ENCODE measurements around the gene PON3. TPM values are rescaled to one million over a fixed set of nuclear protein-coding genes. Genes with fewer than 3 reads are reported as not detected.

PON3 gene
- total and polyA plus RNA-seq, 4 experiments from 2014 or later, result not detected

DNA sequence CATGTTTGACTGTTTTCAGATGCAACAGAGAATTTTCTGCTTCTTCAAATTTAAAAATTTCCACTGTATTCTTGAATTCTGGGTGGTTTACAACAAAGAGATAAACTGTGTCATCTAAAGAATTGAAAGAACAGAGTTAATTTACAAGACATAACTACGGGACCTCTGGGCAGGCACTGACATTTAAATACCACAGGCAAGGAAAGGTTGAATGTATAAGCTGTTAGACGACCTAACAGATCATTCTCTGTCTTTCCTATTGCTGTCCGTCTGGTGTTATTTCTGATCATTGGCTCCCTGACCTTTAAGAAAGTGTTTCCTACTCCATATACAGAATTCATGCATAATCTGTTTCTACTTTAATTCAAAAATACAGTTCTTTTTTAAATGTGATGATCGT, 15.5 kb upstream of the PON3 start:
- POLR2A ChIA-PET (ENCODE audit: partially characterized antibody), result no interaction called here

DNA sequence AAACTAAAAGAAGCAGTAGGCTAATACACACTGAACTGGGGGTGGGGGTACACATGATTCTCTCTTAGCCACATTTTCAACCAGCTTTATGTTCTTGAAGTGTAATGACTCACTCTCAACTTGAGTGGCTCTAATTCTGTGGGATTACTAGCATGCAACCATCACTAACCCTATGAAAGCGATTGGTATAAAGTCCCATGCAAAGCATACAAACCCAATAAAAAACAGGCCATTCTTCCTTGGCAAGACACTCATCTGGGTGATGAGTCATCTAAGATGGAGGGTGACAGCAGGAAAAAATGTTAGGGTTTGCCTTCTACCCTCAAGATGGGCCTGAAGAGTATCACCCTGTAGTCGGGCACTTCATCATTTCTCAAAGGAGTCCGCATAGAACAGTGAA, 14.9 kb upstream of the PON3 start:
- CTCF ChIA-PET (ENCODE audit: partially characterized antibody), result interaction anchor here (1.0 kb wide), 1 partner anchor 87 kb away, joined by 3 read pairs; the partner anchor contains the start of gene PON1

More for the DNA sequence above, 15.5 kb upstream of the PON3 start:
- Histone ChIP-seq H3K4me1 (ENCODE audit: insufficient read depth, low read length) (no peaks in the 10 kb centered on the region), H3K36me3 (ENCODE audit: insufficient read depth, low read length) (no peaks in the 10 kb centered on the region), H3K4me3 (ENCODE audit: low read length in 2 of 2) (no peak overlapping the region), H3K27me3 (ENCODE audit: insufficient read depth, low read length) (no peaks in the 10 kb centered on the region), H3K9me3 (ENCODE audit: control insufficient read depth in 1 of 2, low read length in 2 of 2) (no peaks in the 10 kb centered on the region), H3K27ac (ENCODE audit: low read depth, low read length) (no peak overlapping the region)
- Mint-ChIP-seq H3K4me1 (no peaks in the 10 kb centered on the region), H3K27me3 (peaks cover 0 to 2% of the 10 kb centered on the region in 2 donors), H3K9me3 (no peaks in the 10 kb centered on the region), H3K27ac (no peak overlapping the region), H3K4me3 (no peak overlapping the region), H3K36me3 (peaks cover 0 to 6% of the 10 kb centered on the region in 2 donors)
- CTCF ChIA-PET (ENCODE audit: partially characterized antibody), result interaction anchor here (1.0 kb wide), 1 partner anchor 88 kb away, joined by 3 read pairs; the partner anchor contains the start of gene PON1
- intact Hi-C loops (cut with micrococcal nuclease), result no loop called here
- no peak for DNase-seq

DNA sequence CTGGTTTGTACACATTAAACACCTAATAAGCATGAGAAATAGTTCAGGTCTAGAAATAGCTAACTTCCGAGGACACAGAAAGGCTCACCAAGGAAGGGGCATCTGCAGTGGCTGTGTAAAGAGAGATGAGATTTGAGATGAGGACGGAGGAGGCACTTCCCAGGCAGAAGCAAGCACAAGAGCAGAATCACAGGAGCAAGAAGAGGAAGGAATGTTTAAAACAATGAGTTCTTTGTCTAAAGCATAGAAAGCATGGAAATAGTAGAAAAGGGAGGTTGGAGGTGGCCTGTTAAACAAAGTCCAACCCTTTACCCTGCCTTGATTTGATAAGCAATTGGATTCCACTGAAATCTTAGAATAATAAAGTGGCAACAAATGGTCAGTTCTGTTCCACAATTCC, 11.6 kb upstream of the PON3 start:
- ChIA-PET CTCF (ENCODE audit: partially characterized antibody) (interaction anchor here (2.1 kb wide), 1 partner anchor 11 kb away, joined by 8 read pairs; the partner anchor contains the start of gene PON3), POLR2A (ENCODE audit: partially characterized antibody) (no interaction called here)
- no peaks in the 10 kb centered on the region for H3K4me1 ChIP-seq (ENCODE audit: insufficient read depth, low read length)
- no peaks in the 10 kb centered on the region for H3K36me3 Mint-ChIP-seq
- no peaks in the 10 kb centered on the region for H3K36me3 ChIP-seq (ENCODE audit: insufficient read depth, low read length)
- intact Hi-C loops (cut with micrococcal nuclease), result no loop called here
- DNase-seq, result no peak
- peaks cover 0 to 2% of the 10 kb centered on the region in 2 donors for H3K27me3 Mint-ChIP-seq
- H3K4me3 ChIP-seq (ENCODE audit: low read length in 2 of 2), result no peak overlapping the region
- no peaks in the 10 kb centered on the region for H3K4me1 Mint-ChIP-seq
- H3K27me3 ChIP-seq (ENCODE audit: insufficient read depth, low read length), result no peaks in the 10 kb centered on the region
- H3K27ac ChIP-seq (ENCODE audit: low read depth, low read length), result no peak overlapping the region
- H3K9me3 ChIP-seq (ENCODE audit: control insufficient read depth in 1 of 2, low read length in 2 of 2), result no peaks in the 10 kb centered on the region
- no peak overlapping the region for H3K27ac Mint-ChIP-seq
- H3K4me3 Mint-ChIP-seq, result no peak overlapping the region
- no peaks in the 10 kb centered on the region for H3K9me3 Mint-ChIP-seq

More for the DNA sequence above, 14.9 kb upstream of the PON3 start:
- DNase-seq, result no peak
- Histone ChIP-seq H3K36me3 (ENCODE audit: insufficient read depth, low read length) (no peaks in the 10 kb centered on the region), H3K4me1 (ENCODE audit: insufficient read depth, low read length) (no peaks in the 10 kb centered on the region), H3K27ac (ENCODE audit: low read depth, low read length) (no peak overlapping the region), H3K4me3 (ENCODE audit: low read length in 2 of 2) (no peak overlapping the region), H3K27me3 (ENCODE audit: insufficient read depth, low read length) (no peaks in the 10 kb centered on the region), H3K9me3 (ENCODE audit: control insufficient read depth in 1 of 2, low read length in 2 of 2) (no peaks in the 10 kb centered on the region)
- Mint-ChIP-seq H3K27me3 (peaks cover 0 to 2% of the 10 kb centered on the region in 2 donors), H3K4me1 (no peaks in the 10 kb centered on the region), H3K4me3 (no peak overlapping the region), H3K27ac (no peak overlapping the region), H3K9me3 (no peaks in the 10 kb centered on the region), H3K36me3 (peaks cover 0 to 6% of the 10 kb centered on the region in 2 donors)
- intact Hi-C loops (cut with micrococcal nuclease), result no loop called here
- POLR2A ChIA-PET (ENCODE audit: partially characterized antibody), result no interaction called here

DNA sequence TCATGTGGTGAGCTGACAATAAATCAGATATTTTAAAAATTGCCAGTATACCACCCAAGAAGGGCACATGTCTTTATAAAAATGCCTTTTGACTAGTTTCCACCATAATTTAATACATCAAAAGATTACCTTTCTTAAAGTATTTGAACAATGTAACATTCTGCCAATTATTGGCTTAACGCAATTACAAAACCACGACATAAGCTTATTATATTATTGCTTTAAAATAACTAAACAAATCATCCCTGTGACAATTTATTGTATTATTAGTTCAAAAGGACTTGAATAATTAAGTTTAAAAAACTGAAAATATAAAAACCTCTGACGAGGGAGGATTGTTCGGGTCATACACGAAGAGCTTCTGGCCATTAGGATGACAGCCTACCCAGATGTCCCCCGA, 9.6 kb upstream of the PON3 start:
- H3K36me3 ChIP-seq (ENCODE audit: insufficient read depth, low read length), result no peaks in the 10 kb centered on the region
- H3K27me3 ChIP-seq (ENCODE audit: insufficient read depth, low read length), result no peaks in the 10 kb centered on the region
- H3K4me1 ChIP-seq (ENCODE audit: insufficient read depth, low read length), result no peaks in the 10 kb centered on the region
- no peak overlapping the region for H3K27ac ChIP-seq (ENCODE audit: low read depth, low read length)
- ChIA-PET CTCF (ENCODE audit: partially characterized antibody) (interaction anchor here (2.1 kb wide), 1 partner anchor 10 kb away, joined by 8 read pairs; the partner anchor contains the start of gene PON3), POLR2A (ENCODE audit: partially characterized antibody) (no interaction called here)
- H3K9me3 ChIP-seq (ENCODE audit: control insufficient read depth in 1 of 2, low read length in 2 of 2), result no peaks in the 10 kb centered on the region
- H3K27me3 Mint-ChIP-seq, result peaks cover 0 to 2% of the 10 kb centered on the region in 2 donors
- no peak overlapping the region for H3K4me3 Mint-ChIP-seq
- no peak overlapping the region for H3K4me3 ChIP-seq (ENCODE audit: low read length in 2 of 2)
- no peak overlapping the region for H3K27ac Mint-ChIP-seq
- H3K9me3 Mint-ChIP-seq, result no peaks in the 10 kb centered on the region
- intact Hi-C loops (cut with micrococcal nuclease), result no loop called here
- no peaks in the 10 kb centered on the region for H3K36me3 Mint-ChIP-seq
- DNase-seq, result no peak
- no peaks in the 10 kb centered on the region for H3K4me1 Mint-ChIP-seq

DNA sequence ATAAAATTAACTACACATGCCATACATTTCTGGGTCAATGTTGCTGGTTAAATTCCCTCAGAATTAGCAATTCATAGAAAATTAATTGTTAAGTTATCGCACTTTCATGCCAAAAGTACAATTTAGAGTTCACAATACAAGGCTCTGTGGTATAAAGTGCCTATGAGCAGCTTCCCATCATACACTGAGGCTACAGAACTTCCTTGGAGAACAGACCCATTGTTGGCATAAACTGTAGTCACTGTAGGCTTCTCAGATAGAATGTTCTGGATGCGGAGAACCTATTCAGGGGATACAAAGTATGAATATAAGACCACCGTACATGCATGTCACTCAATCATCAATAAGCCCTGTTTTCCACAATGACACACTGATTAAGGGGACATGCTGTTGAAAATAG, 9.0 kb upstream of the PON3 start:
- H3K36me3 Mint-ChIP-seq, result no peaks in the 10 kb centered on the region
- H3K4me3 Mint-ChIP-seq, result no peak overlapping the region
- H3K27me3 Mint-ChIP-seq, result peaks cover 0 to 5% of the 10 kb centered on the region in 2 donors
- DNase-seq, result no peak
- POLR2A ChIA-PET (ENCODE audit: partially characterized antibody), result no interaction called here
- no peaks in the 10 kb centered on the region for H3K4me1 Mint-ChIP-seq
- H3K27ac Mint-ChIP-seq, result no peak overlapping the region
- H3K4me1 ChIP-seq (ENCODE audit: insufficient read depth, low read length), result no peaks in the 10 kb centered on the region
- no peaks in the 10 kb centered on the region for H3K9me3 ChIP-seq (ENCODE audit: control insufficient read depth in 1 of 2, low read length in 2 of 2)
- H3K27ac ChIP-seq (ENCODE audit: low read depth, low read length), result no peak overlapping the region
- H3K4me3 ChIP-seq (ENCODE audit: low read length in 2 of 2), result no peak overlapping the region
- no peaks in the 10 kb centered on the region for H3K9me3 Mint-ChIP-seq
- CTCF ChIA-PET (ENCODE audit: partially characterized antibody), result no interaction called here
- no peaks in the 10 kb centered on the region for H3K27me3 ChIP-seq (ENCODE audit: insufficient read depth, low read length)
- no peaks in the 10 kb centered on the region for H3K36me3 ChIP-seq (ENCODE audit: insufficient read depth, low read length)
- intact Hi-C loops (cut with micrococcal nuclease), result no loop called here

DNA sequence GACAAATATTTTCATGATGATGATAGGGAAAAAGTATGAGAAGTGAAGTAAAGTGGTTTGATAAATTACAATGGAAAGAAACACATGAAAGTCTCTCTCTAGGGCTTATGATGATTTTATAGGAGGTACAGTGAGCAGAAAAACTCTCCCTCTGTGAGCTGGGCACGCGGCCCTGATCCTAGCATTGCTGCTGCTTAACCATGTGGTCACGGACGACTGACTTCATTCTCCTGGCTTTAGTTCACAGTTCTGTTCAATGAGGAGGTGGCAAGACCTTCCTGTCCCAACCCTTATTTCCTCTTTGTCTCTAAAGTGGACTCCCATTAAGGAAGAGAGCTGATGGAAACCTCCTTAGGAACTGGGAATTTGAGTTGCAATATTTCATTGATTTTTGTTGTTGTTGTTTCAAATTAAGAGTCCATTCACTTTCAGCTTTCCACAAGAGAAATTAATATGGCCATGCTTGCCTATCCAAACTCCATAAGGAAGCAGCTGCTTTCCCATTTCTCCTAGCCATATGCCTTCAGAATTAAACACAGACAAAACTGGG, 8.2 kb upstream of the PON3 start:
- Histone ChIP-seq H3K27me3 (ENCODE audit: insufficient read depth, low read length) (no peaks in the 10 kb centered on the region), H3K4me3 (ENCODE audit: low read length in 2 of 2) (no peak overlapping the region), H3K9me3 (ENCODE audit: control insufficient read depth in 1 of 2, low read length in 2 of 2) (no peaks in the 10 kb centered on the region), H3K27ac (ENCODE audit: low read depth, low read length) (no peak overlapping the region), H3K36me3 (ENCODE audit: insufficient read depth, low read length) (no peaks in the 10 kb centered on the region), H3K4me1 (ENCODE audit: insufficient read depth, low read length) (no peaks in the 10 kb centered on the region)
- no peaks in the 10 kb centered on the region for H3K9me3 Mint-ChIP-seq
- ChIA-PET CTCF (ENCODE audit: partially characterized antibody) (no interaction called here), POLR2A (ENCODE audit: partially characterized antibody) (no interaction called here)
- no peak for DNase-seq
- H3K27ac Mint-ChIP-seq, result no peak overlapping the region
- no peaks in the 10 kb centered on the region for H3K4me1 Mint-ChIP-seq
- no peak overlapping the region for H3K4me3 Mint-ChIP-seq
- H3K36me3 Mint-ChIP-seq, result no peaks in the 10 kb centered on the region
- intact Hi-C loops (cut with micrococcal nuclease), result no loop called here
- H3K27me3 Mint-ChIP-seq, result peaks cover 0 to 5% of the 10 kb centered on the region in 2 donors

DNA sequence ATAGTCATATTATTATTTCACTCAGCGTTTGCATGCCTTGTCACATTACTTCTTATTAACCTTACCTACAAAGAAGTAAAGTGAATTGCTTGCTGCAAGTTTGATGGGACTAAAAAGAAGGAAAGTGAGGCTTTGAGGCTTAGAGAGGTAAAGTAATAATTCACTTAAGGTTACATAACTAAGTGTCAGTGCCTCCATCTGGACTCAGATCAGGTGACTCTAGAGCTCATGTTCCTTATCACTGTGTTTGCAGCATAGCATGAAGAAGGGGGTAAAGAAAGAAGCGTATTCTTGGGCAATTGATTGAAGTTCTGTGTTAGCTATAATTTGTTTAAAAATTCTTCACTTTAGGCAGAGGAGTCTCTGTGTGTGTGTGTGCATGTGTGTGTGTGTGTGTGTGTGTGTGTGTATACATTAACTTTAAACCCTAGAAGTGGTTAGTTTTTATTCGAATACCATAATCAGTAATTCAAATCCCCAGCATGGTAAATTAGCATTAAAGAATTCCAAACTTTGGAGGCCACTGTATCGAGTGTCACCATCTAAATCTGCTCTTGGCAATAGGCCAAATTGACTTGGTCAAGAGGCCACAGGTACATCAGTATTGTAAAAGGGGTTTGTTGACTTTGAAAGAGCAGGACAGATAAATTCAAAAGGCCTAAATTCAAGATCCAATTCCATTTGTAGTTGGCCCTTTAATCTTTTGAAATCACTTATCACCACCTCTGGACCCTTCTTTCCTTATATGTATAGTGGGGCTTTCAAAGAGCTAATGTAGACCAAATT, 2.2 kb upstream of the PON3 start:
- Mint-ChIP-seq H3K4me3 (no peak overlapping the region), H3K27ac (no peak overlapping the region), H3K36me3 (no peaks in the 10 kb centered on the region), H3K27me3 (peaks cover 8 to 21% of the 10 kb centered on the region in 2 donors), H3K9me3 (no peaks in the 10 kb centered on the region), H3K4me1 (peaks cover 0 to 4% (median 0%) of the 10 kb centered on the region in 4 donors)
- intact Hi-C loops (cut with micrococcal nuclease), result no loop called here
- Histone ChIP-seq H3K4me1 (ENCODE audit: insufficient read depth, low read length) (peaks cover 7% of the 10 kb centered on the region), H3K9me3 (ENCODE audit: control insufficient read depth in 1 of 2, low read length in 2 of 2) (no peaks in the 10 kb centered on the region), H3K4me3 (ENCODE audit: low read length in 2 of 2) (no peak overlapping the region), H3K27me3 (ENCODE audit: insufficient read depth, low read length) (peaks cover 3% of the 10 kb centered on the region), H3K27ac (ENCODE audit: low read depth, low read length) (no peak overlapping the region), H3K36me3 (ENCODE audit: insufficient read depth, low read length) (no peaks in the 10 kb centered on the region)
- no peak for DNase-seq
- POLR2A ChIA-PET (ENCODE audit: partially characterized antibody), result no interaction called here
- CTCF ChIA-PET (ENCODE audit: partially characterized antibody), result interaction anchor here (1.1 kb wide), 1 partner anchor 8 kb away, joined by 3 read pairs; no protein-coding TSS in a partner anchor
